SK-N-MC (cell line): Measurements from ENCODE around the gene C20orf173.

Experiments used
- EZH2 ChIP-seq: fragments of 200-600 bp; sonication (generic); IDR thresholded peaks from one replicate; pipeline ENCODE4 v1.6.1; 2017; ENCODE audit warnings: antibody characterized with exemption
- POLR2AphosphoS5 ChIP-seq: IDR thresholded peaks from 2 replicates; pipeline ENCODE4 v1.6.1; 2012; ENCODE audit warnings: mild to moderate bottlenecking, low read depth, low read length, borderline replicate concordance

DNA sequence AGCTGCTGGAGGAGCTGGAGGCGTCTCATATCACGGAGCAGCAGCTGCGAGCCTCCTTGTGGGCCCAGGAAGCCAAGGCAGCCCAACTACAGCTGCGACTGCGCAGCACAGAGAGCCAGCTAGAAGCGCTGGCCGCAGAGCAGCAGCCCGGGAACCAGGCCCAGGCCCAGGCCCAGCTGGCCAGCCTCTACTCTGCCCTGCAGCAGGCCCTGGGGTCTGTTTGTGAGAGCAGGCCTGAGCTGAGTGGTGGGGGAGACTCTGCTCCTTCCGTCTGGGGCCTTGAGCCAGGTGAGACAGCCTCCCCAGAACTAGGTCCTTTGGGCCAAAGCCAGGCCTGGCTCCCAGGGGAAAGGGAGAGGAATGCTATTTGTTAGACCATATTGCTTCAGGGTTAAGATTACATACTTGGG is 31.7 kb downstream of the C20orf173 start:
- no peak for TF ChIP-seq EZH2
- no peak for TF ChIP-seq POLR2AphosphoS5
